GM11168 (cell line): Measurements from ENCODE around the gene ACBD4.

Experiments
- in situ Hi-C: fragments of 300-500 bp; cut with MboI; formaldehyde crosslinking; loops from one replicate; pipeline ENCODE4 v1.12.0; 2022; ENCODE audit warnings: low sequenced_read_pairs; ENCODE audit not compliant: unreplicated experiment

The ACBD4 gene

DNA sequence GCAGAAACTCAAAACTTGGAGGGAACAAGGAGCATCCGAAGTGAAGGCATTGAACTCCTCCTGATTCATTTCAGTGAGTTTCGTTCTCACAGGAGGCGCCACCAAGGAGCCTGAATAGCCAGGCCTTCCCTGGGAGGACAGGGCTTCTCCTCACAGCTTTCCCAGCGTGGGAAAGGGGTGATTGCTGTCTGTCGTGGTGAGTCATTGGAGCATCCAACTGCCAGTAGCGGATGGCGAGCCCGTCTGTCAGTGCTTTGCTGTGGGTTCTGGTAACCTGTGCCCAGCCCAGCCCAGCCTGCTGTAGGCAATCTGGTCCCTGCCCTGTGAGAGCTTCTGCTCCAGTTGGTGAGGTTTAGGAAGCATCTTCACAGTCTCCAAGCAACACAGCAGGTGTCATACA, 31.5 kb upstream of the ACBD4 start:
- in situ Hi-C loops = no loop called here

DNA sequence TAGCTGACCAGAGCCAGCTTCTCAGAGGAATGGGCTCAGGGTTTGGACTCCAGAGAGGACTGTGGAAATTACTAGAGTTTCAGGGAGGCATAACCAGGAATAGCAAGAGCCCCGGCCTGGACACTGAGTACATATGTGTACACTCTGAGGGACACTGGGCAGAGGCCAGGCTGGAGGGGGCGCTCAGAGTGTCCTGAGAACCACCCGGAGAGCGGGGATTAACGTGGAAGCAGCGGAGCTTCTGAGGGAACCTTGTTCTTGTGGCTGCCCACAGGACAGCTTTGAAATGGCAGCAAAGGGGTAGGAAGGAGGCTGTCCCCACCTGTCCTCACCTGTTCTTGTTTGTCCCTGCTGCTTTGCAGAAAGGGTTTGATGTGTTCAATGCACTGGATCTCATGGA, 31.0 kb upstream of the ACBD4 start:
- in situ Hi-C loops = no loop called here

DNA sequence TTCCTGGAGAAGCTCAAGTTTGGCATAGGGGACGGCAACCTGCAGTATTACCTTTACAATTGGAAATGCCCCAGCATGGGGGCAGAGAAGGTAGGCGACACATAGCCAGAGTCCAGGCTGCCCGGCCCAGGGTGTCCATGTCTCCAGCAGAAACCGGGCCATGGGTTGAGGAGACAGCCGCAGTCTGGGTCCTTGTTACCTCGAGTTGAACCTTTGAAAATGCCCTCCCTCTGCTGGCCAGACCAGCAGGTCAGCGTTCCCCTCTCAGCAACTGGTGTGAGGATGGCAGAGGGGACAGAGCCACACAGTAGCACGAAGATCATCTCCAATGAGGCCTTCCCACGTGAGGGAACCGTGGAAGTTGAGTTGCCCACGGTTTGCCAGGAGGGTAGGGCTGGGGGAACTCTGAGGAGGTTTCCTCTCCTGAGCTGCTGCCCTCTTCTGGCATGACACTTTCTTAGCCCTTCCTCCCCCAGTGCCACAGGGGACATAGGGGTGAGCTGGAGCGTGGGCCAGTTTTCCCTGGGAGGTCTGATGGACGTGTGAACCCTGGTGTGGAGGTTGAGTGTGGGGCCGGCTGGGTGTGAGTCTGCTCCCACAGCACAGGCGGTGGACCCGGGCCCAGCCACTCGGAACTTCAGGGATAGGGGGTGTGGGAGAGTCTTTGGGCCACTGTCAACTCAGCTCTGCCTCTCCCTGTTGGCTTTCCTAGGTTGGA, 30.4 kb upstream of the ACBD4 start:
- in situ Hi-C loops = no loop called here

DNA sequence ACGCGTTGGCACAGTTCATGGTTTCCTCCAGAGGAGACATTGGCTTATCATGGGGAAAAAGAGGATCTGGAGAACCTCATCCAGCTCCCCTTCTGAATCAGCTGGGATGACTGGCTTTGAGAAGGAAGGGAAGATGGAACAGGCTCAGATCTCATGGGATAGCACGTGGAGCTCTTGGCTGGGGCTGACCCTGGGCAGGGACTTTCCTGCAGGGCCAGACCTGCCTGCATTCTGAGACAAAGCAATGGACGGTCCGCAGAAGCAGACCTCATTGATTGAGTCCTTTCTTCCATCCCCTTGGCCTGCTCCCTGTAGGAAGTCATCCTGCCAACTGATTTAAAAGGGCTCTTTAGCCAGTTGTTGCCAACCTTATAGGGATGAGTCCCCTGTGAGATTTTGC, 29.4 kb upstream of the ACBD4 start:
- in situ Hi-C loops = no loop called here

DNA sequence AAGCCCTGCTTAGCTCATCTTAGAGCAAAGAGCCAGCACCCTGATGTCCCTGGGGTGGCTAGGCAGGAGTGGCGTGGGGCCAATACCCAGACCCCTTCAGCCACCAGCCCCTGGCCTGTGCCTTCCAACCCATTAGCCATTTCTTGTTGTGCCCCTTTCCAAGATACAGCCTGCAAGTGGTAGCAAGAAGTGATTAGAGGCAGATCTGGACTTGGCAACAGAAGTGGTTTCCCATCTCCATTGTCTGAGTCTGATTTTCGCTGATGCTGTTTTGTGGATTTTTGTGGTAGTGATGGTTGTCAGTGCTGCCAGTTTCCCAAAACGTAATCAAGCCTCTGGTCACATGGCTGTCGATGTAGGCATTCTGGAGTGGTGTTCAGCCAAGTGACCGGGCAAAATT, 28.9 kb upstream of the ACBD4 start:
- in situ Hi-C loops = no loop called here

DNA sequence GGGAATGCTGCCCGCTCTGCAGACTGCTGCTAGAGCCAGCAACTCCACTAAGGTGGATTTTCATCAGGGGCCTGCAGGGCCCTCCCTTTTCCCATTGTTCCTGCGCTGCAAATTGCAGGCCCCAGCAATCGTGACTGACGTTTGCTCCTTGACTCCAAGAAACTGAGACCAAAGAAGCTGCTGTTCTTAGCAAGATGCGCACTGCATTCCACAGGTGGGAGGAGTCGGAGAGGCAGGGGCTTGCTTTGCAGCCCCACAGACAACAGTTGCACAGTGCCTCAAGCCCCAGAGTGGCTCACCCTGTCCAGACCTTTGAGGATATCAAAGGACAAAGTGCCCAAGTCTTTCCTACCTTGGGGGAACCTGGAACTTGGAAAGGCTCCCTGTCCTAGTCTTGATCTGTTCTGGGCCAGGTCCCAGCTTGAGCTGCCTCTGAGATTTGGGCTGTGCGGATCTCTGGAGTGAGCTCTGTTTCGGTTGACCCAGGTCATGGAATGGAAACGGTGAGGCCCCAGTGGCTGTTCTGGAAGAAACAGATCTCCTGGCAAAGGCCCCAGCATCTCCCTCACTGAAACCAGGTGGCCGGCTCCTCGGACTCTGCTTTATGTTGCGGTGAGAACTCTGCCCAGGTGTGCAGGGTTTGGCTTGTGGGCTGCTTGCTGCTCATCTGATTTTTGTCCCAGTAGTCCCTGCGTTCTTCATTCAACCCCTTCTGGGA, 28.0 kb upstream of the ACBD4 start:
- in situ Hi-C loops = no loop called here

DNA sequence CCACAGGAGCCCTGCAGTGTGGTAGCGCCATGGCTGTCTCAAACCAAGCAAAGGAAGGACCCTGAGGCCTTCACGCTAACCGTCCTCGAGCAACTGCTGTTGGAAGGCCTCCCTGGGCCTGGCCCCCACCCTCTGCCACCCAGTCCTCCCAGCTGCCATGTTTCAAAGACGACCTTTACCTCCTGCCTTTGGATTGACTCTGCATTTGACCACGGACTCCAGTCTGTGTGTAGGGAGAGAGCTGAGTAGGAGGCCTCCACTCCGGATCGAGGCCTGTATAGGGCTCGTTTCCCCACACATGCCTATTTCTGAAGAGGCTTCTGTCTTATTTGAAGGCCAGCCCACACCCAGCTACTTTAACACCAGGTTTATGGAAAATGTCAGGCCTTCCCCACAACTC, 27.4 kb upstream of the ACBD4 start:
- in situ Hi-C loops = no loop called here

DNA sequence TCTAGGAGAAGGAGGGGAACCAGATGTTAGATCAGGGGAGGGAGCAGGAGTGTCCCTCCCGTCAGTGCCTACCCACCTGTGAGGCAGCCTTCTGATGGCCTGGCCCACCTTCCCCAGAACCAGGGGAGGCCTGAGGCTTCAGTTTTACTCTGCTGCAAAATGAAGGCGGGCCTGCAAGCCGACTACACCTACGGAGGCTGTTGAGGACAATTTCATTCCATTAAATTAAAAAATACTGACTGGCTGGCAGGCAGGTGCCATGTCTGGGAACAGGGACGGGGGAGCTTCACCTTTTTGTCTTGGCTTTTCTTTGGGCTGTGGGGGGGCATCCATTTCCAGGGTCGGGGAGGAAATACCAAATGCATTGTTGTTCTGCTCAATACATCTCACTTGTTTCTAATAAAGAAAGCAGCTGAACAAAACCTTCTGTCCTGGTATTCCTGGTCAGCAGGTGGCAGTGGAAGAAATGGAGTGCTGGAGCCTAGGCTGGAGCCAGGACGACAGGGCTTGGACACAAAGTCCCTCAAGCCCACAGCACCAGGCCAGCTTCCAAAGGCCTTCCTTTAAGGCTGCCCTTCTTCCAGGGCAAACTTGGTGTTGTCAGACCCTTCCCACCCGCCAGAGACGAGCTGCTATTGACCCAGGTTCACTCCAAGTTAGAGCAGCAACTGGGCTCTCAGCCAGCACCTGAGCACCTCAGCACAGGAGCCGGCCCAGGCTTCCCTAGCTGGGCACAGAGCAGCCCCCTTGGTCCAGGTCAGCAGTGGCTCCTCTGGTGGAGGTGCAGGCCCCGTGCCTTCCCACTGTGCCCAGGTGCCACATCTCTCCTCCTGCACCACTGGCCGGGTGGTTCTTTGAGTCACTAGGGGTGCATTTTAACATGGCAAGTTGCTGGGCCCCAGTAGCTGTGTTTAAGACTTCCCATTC, 26.6 kb upstream of the ACBD4 start:
- in situ Hi-C loops = no loop called here

DNA sequence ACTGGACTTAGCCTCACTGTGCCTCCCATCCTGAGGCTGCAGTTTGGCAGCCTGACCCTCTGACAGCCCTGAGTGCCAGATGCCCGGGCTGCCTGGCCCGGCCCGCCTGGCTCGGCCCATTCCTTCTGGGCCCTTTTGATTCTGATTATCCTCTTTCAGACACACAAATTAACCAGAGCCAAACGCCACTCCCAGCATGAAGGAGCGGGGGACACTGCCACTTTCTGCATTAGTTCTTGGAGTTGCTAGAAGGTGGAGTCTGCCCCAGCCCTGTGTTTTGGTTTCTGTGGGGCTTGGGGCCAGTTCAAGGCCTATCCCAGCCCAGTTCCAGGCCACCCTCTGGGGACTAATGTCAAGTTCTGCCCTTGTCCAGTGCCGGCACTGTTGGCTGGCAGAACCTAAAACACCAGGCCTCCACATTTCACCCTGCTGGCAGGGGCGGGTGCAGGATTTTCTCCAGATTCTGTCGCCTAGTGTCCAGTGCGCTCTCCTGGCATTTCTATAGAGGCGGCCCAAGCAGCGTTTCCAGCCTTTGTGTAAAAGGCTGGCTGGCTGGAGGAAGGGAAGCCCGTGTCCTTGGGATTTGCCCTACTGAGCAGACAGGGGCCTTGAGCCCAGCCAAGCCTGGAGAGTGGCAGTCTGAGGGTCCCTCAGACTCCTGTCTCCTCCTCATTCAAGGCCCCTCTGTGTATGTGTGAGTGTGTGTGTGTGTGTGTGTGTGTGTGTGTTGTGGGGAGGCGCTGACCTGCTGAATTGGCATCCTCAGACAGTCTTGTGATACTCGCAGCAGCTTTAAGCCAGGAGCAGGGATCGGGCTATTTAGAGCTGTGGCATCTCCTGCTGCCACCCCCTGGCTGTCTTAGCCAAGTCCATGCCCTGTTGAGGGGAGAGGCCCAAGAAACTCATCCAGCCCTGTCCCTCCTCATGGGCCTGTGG, 24.5 kb upstream of the ACBD4 start:
- in situ Hi-C loops = no loop called here

DNA sequence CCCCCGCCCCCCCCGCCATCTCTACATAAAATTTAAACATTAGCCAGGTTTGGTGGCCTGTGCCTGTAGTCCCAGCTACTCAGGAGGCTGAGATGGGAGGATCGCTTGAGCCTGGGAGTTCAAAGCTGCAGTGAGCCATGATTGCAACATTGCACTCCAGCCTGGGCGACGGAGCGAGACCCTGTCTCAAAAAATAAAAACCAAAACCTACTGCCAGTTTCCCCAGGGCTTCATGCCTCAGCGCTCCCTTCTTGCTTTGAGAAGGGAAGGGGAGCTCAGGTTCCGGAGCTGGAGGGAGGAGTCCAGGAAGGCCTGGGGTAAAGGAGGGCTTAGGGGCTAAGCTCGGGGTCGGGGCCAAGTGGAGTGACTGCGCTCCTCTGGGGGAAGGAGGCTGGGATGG, 23.6 kb upstream of the ACBD4 start:
- in situ Hi-C loops = no loop called here

DNA sequence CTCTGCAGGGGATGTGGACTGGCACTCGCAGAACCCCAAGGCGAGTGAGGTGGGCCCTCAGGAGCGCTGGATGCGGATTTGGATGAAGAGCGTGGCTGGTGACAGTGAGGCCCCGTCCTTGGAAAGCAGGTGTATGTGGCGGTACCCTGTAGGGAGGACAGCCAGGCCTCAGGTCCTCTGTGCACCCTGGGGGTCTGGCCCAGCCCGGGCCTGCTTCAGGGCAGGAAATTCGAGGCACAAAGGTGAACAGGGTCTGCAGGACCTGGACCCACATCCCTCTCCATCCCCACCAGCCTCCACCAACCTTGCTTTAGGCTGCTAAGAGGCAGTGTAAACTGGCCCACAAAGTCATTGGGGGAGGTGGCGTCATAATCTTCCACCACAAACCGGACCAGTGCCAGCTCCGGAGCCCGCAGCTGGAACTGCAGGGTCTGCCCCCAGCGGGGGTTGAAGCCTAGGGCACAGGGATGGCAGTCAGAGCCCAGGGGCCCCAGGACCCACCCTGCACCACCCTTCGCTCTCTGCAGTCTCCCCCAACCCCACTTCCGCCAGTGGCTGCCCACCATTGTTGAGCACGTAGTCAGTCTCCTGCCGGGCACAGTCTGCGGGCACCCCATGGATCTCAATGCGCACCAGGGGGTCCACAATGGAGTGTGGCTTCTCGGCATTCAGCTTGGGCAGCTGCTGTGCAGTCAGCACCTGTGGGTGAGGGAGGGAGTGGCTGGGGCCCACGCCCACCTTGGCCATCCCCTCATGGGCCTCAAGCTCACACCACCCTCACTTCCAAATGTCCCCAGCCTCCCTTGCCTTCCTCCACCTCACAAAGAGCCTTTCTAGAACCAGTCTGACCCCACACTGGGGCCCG, 22.7 kb upstream of the ACBD4 start:
- in situ Hi-C loops = no loop called here

DNA sequence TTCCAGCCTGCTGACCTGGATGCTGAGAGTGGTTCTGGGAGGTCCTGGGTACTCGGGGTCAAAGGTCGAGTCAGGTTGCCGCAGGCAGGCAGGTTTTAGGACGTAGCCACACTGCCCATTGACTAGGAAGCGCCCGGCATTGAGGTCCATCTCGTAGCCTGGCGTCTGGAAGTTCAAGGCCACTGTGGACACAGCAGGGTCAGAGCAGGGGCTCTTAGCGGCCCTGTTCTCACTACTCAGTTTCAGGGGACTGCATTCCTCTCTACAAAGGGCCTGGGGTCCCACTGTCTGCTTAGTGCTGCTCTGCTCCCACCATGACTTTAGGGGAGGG, 22.1 kb upstream of the ACBD4 start:
- in situ Hi-C loops = no loop called here

DNA sequence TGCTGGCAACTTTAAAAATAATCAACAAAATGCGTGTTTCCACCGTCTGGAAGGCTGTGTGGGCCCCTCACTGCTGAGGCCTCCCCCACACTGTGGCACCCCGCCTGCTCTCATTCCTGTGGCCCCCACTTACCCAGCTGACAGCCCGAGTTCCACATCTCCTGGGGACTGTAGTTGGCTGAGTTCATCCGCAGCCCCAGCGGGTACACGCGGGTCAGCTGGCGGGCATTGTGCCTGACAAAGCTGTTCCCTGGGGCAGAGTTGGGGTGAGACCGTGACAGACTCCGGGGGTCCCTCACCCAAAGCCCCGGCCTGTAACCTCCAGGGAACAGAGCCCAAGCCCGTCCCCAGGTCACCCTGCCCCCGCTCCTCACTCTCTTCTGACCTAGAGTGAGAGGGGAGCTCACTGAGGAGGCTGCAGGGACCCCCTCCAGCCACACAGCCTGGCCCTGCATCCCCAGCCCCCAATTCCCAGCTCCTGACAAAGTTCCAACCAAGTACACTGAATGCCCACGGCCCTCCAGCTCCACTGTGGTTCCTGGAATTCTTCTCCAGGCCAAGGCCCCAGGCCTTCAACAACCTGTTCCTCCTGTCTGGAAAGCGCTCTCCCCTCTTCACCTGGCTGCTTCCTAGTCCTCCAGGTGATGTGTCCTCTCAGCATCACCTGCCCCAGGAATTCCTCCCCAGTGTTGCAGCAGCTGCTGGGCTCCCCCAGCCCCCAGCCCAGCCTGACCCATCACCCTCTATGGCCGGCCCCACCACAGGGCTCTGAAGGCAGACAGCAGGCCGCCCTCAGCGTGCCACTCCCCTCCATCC, 21.2 kb upstream of the ACBD4 start:
- in situ Hi-C loops = no loop called here

DNA sequence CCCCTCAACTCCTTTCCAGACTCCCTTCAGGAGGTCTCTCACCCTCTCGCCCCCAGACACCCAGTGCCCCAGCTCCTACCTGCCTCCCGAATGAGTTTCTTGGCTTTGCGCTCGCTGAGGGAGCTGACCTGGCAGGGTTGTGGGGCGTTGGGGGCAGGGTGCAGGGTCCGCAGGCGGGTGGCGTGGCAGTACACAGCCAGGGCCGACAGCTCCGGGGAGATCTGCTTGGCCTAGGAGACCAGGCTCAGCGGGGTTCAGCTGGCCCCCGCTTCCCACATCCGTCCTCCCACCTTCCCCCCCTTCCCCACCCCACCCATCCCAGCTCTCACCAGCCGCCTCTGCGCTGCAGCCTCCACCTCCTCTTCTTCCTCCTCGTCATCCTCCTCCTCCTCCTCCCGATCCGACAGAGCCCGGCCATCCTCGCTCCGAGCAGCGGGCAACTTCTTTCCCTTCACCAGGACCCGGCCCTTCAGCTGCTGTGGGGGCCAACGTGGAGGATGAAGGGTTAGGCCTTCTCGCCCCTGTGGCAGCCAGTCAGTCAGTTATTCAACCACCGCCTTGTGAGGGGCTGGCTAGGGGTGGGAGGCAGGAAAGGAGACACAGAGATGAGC, 20.4 kb upstream of the ACBD4 start:
- in situ Hi-C loops = no loop called here

DNA sequence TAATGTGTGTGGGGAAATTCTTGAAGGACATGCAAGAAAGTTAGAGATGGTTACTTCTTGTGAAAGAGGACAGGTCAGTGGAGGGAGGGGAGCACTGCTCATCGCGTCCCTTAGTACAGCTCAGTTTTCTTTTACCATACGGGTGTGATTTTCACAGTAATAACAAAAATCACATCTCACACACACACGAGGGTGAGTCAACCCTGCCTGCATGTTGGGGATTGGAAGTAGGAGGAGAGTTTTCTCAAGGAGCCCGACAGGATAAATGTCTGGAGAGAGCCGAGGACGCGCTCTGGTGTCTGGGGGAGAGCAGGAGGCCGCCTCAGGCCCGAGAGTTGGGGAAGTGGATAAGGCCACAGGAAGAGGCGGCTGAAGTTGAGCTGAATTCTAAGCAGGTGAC, 19.6 kb upstream of the ACBD4 start:
- in situ Hi-C loops = no loop called here

DNA sequence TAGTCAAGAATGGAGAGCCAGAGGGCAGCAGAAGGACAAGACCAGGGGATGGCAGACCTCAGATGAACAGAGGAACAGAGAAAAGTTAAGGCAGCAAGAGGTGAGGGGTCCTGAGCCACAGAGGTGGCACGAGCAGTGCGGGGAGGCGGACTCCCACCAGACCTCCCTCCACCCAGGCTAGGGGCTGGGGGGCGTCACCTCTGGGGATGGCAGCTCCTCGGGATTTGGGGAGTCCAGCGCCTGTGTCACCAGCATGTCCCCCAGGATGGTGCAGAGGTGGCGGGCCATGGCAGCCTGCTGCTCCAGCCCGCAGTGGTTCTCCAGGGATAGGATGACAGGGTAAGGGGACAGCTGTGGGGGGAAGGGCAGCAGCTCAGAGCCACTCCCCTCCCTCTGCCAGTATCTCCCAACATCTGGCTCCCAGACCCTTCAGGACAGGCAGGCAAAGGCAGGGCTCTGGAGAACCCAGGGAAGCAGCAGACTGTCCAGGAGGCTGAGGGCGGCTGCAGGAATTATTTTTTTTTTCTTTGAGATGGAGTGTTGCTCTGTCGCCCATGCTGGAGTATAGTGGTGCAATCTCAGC, 19.0 kb upstream of the ACBD4 start:
- in situ Hi-C loops = no loop called here

DNA sequence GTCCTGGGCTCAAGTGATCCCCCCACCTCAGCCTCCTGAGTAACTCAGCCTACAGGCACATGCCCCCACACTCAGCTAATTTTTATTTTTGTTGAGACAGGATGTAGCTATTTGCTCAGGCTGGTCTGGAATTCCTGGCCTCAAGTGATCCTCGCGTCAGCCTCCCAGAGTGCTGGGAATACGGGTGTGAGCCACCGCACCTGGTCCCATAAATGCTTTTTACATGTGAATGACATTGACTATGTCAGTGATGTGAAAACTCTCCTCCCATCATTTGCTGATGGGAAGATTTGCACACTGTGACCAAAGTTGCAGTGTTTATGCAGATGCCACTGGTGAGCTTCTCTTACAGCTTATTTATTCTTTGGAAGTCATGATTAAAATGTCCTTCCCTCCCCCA, 18.2 kb upstream of the ACBD4 start:
- in situ Hi-C loops = no loop called here
